Ishikawa (cell line): Measurements from ENCODE around the gene C2CD3.

ENCODE experiments used
- CEBPB ChIP-seq: IDR thresholded peaks from 2 replicates; pipeline ENCODE4 v1.6.1; 2012
- CREB1 ChIP-seq: IDR thresholded peaks from 2 replicates; pipeline ENCODE4 v1.6.1; 2012; ENCODE audit warnings: low read depth
- EGR1 ChIP-seq: IDR thresholded peaks from 2 replicates; pipeline ENCODE4 v1.6.1; 2012
- EP300 ChIP-seq: IDR thresholded peaks from 2 replicates; pipeline ENCODE4 v1.6.1; 2012; ENCODE audit warnings: borderline replicate concordance
- FOXM1 ChIP-seq: IDR thresholded peaks from 2 replicates; pipeline ENCODE4 v1.6.1; 2012; ENCODE audit warnings: low read depth, borderline replicate concordance
- MAX ChIP-seq: IDR thresholded peaks from 2 replicates; pipeline ENCODE4 v1.6.1; 2012
- NFIC ChIP-seq: IDR thresholded peaks from 2 replicates; pipeline ENCODE4 v1.6.1; 2012
- RAD21 ChIP-seq: IDR thresholded peaks from 2 replicates; pipeline ENCODE4 v1.6.1; 2012; ENCODE audit warnings: low read depth
- REST ChIP-seq: IDR thresholded peaks from 2 replicates; pipeline ENCODE4 v1.6.1; 2012; ENCODE audit warnings: low read depth, mild to moderate bottlenecking
- TAF1 ChIP-seq: IDR thresholded peaks from 2 replicates; pipeline ENCODE4 v1.6.1; 2012; ENCODE audit warnings: low read depth, mild to moderate bottlenecking
- TCF12 ChIP-seq: IDR thresholded peaks from 2 replicates; pipeline ENCODE4 v1.6.1; 2012; ENCODE audit warnings: low read depth
- TEAD4 ChIP-seq: IDR thresholded peaks from 2 replicates; pipeline ENCODE4 v1.6.1; 2012
- YY1 ChIP-seq: IDR thresholded peaks from 2 replicates; pipeline ENCODE4 v1.6.1; 2012; ENCODE audit warnings: low read depth
- ZBTB7A ChIP-seq: IDR thresholded peaks from 2 replicates; pipeline ENCODE4 v1.6.1; 2012; ENCODE audit warnings: low read depth
- TF ChIP-seq, protein P1 (sequence below): IDR thresholded peaks from 2 replicates; pipeline ENCODE4 v1.6.1; 2012

Gene C2CD3

GRCh38 chr11:74025467-74026166 is 145.2 kb downstream of the C2CD3 start:
- TF ChIP-seq CREB1: no peak
- TF ChIP-seq NFIC: no peak
- no peak for TF ChIP-seq MAX
- TF ChIP-seq FOXM1: no peak
- no peak for TF ChIP-seq TCF12
- no peak for TF ChIP-seq CEBPB
- no peak for TF ChIP-seq YY1
- TF ChIP-seq ZBTB7A: no peak
- TF ChIP-seq EP300: no peak
- no peak for TF ChIP-seq RAD21
- TF ChIP-seq TAF1: no peak
- TF ChIP-seq TEAD4: no peak
- TF ChIP-seq REST: no peak
- no peak for TF ChIP-seq EGR1
- TF ChIP-seq, protein P1, sequence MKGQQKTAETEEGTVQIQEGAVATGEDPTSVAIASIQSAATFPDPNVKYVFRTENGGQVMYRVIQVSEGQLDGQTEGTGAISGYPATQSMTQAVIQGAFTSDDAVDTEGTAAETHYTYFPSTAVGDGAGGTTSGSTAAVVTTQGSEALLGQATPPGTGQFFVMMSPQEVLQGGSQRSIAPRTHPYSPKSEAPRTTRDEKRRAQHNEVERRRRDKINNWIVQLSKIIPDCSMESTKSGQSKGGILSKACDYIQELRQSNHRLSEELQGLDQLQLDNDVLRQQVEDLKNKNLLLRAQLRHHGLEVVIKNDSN: no peak

DNA sequence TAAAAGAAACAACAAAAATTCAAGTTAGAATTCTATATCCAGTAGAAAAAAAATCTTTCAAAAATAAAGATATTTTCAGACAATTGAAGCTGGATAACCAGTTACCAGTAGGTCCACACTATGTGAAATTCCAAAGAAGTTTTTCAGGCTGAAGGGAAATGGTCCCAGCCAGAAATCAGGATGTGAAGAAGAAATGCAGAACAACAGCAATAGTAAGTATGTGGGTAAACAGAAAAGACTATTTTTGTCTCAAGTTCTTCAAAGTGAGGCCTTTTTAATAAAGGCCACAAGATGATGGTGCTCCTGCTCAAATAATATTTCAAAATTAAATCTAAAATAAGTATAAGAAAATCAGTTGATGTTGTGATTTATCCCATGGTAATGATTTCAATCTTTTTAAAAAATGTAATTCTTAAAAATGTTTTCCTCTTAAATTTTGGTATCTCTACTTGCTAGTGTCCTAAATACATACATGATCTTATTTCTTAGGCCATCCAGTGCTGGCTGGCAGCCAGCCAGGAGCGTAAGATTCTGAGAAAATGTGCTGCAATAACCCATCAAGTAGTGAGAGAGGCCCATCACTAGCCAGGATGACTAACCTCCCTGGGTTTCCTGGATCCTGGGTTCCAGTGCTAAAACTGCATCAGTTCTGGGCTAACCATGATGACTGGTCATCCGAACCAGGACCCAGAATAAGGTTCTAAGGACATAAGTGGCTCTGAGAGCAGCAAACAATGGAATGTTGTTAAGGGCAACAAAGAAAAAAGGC is 146.4 kb downstream of the C2CD3 start:
- TF ChIP-seq TEAD4: no peak
- peak; percentile 47; the same call in 1 of the 2 replicates for TF ChIP-seq NFIC

GRCh38 chr11:74023276-74023675 is 147.5 kb downstream of the C2CD3 start:
- no peak for TF ChIP-seq CEBPB

DNA sequence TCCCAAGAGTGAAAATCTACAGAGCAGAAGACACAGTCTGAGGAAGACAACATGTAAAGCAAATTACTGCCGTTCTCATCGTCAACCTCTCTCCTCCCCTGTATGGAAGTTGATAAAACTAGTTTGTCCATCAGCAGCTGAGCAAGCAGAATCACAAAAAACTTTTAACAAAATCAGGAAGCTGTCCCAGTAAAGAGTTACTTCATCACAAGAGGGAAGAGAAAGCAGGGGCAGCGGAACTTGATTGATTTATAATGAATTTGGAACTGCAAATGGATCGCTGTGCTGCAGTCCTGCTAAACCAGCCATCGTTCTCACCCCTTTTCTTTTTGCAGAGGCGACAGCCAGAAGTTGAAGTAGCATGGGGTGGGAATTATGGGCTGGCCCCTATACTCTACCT is 148.3 kb downstream of the C2CD3 start:
- TF ChIP-seq FOXM1: no peak
- TF ChIP-seq MAX: no peak
- no peak for TF ChIP-seq CREB1
- no peak for TF ChIP-seq TCF12
- TF ChIP-seq EGR1: no peak
- no peak for TF ChIP-seq ZBTB7A
- TF ChIP-seq YY1: no peak
- no peak for TF ChIP-seq RAD21
- TF ChIP-seq NFIC: no peak

DNA sequence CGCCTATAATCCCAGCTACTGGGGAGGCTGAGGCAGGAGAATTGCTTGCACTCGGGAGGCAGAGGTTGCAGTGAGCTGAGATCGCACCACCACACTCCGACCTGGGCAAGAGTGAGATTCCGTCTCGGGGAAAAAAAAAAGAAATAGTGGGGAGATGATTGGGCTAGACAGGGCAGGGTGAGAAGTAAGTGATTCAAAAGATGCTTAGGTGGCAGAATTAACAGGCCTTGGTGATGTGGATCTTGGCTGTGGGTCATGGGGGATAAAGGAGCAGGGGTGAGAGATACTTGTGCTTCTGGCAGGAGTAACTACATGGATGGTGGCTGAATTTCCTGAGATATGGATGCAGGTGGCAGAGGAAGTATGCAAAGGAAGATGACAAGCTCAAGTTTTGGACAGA is 148.8 kb downstream of the C2CD3 start:
- TF ChIP-seq TAF1 (no peak), TEAD4 (no peak), ZBTB7A (no peak)
- TF ChIP-seq, protein P1: no peak

- TF ChIP-seq RAD21 (no peak), TAF1 (no peak), TCF12 (no peak), NFIC (no peak), CREB1 (no peak), ZBTB7A (no peak)
- TF ChIP-seq, protein P1: no peak
Measured at GRCh38 chr11:74020539-74020938, 150.3 kb downstream of the C2CD3 start.

- TF ChIP-seq TAF1 (no peak), TCF12 (no peak), FOXM1 (no peak), NFIC (no peak), CEBPB (no peak), ZBTB7A (no peak), CREB1 (no peak), EP300 (no peak), REST (no peak), EGR1 (no peak), YY1 (no peak), MAX (no peak), RAD21 (no peak), TEAD4 (no peak)
- TF ChIP-seq, protein P1: no peak
Measured at GRCh38 chr11:74019860-74020259, 150.9 kb downstream of the C2CD3 start.
